DND-41 (cell line): ENCODE results near the gene ST6GALNAC5.

Experiments
- ATAC-seq: fragments of 200-7000 bp; cut with Tn5 transposase; 3 replicates; pipeline ENCODE4 v1.9.1; 2021; ENCODE audit warnings: low read depth; ENCODE audit not compliant: insufficient read depth
- DNase-seq: peaks from one replicate; pipeline ENCODE4 v3.0.0-alpha.2; 2020
- H2AFZ ChIP-seq: 2 replicates; pipeline ENCODE4 v1.6.0; 2012; ENCODE audit warnings: low read depth, low read length
- H3K27ac ChIP-seq: 2 replicates; pipeline ENCODE4 v1.5.1; 2012; ENCODE audit warnings: low read length, inconsistent platforms
- H3K27me3 ChIP-seq: fragments of 200-600 bp; sonication (generic); 2 replicates; pipeline ENCODE4 v1.6.0; 2012; ENCODE audit warnings: low read length, mild to moderate bottlenecking, inconsistent platforms; ENCODE audit not compliant: insufficient read depth, poor library complexity
- H3K36me3 ChIP-seq: 2 replicates; pipeline ENCODE4 v1.5.1; 2012; ENCODE audit warnings: low read length, inconsistent platforms; ENCODE audit not compliant: insufficient read depth
- H3K4me1 ChIP-seq: 2 replicates; pipeline ENCODE4 v1.5.1; 2012; ENCODE audit warnings: mild to moderate bottlenecking, low read length; ENCODE audit not compliant: insufficient read depth
- H3K4me2 ChIP-seq: 2 replicates; pipeline ENCODE4 v1.6.0; 2012; ENCODE audit warnings: mild to moderate bottlenecking, moderate library complexity, low read length, inconsistent platforms; ENCODE audit not compliant: insufficient read depth
- H3K4me3 ChIP-seq, 2 experiments: fragments of 200-600 bp in 1 of 2; shearing (Covaris generic) in 1 of 2; 2 replicates each; pipeline ENCODE4 v1.5.1; 2012 to 2016; ENCODE audit warnings: inconsistent platforms in 2 of 2, low read length in 2 of 2, mild to moderate bottlenecking in 2 of 2, low read depth in 1 of 2, moderate library complexity in 1 of 2
- H3K79me2 ChIP-seq: 2 replicates; pipeline ENCODE4 v1.6.0; 2012; ENCODE audit warnings: low read length, inconsistent platforms; ENCODE audit not compliant: insufficient read depth
- H3K9ac ChIP-seq: 2 replicates; pipeline ENCODE4 v1.6.0; 2012; ENCODE audit warnings: low read depth, mild to moderate bottlenecking, inconsistent platforms, low read length, moderate library complexity
- H3K9me3 ChIP-seq: 2 replicates; pipeline ENCODE4 v1.5.1; 2012; ENCODE audit warnings: low read length, moderate library complexity, mild to moderate bottlenecking, inconsistent platforms; ENCODE audit not compliant: insufficient read depth, severe bottlenecking
- H4K20me1 ChIP-seq: 2 replicates; pipeline ENCODE4 v1.6.0; 2012; ENCODE audit warnings: low read length; ENCODE audit not compliant: insufficient read depth
- EZH2 ChIP-seq: IDR thresholded peaks from 3 replicates; pipeline ENCODE4 v1.6.1; 2012; ENCODE audit warnings: borderline replicate concordance, low read depth, mild to moderate bottlenecking, moderate library complexity, low read length, inconsistent platforms; ENCODE audit not compliant: severe bottlenecking
- TF ChIP-seq, protein P1 (sequence below): IDR thresholded peaks from 2 replicates; pipeline ENCODE4 v1.5.1; 2012; ENCODE audit warnings: borderline replicate concordance, low read length, moderate library complexity, mild to moderate bottlenecking; ENCODE audit not compliant: poor library complexity, severe bottlenecking; ENCODE audit errors: extremely low read depth

Gene ST6GALNAC5

DNA sequence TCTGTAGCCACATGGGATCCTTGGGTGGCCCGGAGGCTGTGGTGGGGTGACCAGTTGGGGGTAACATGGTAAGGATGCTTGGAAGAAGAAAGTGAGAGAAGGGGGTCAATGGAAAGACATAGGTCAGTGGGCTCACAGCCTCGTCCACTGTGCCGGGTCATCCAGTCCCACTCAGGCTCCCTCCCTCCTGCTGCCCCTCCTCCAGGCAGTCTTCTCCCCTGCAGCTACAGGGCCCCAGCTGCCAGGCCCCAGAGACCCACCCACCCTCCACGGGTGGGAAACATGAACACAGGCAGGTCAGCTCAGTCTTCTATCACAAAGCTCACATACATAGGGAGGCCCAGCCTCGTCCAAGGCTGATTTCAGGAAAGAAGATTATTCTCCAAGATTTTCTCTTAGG, 158.3 kb downstream of the ST6GALNAC5 start:
- no peak overlapping the region for H3K4me2 ChIP-seq
- H3K36me3 ChIP-seq = no peaks in the 10 kb centered on the region
- H3K4me3 ChIP-seq = no peak overlapping the region
- no peaks in the 10 kb centered on the region for H3K27me3 ChIP-seq
- no peak overlapping the region for H2AFZ ChIP-seq
- no peak overlapping the region for H3K9ac ChIP-seq
- TF ChIP-seq EZH2 = no peak
- TF ChIP-seq, protein P1, sequence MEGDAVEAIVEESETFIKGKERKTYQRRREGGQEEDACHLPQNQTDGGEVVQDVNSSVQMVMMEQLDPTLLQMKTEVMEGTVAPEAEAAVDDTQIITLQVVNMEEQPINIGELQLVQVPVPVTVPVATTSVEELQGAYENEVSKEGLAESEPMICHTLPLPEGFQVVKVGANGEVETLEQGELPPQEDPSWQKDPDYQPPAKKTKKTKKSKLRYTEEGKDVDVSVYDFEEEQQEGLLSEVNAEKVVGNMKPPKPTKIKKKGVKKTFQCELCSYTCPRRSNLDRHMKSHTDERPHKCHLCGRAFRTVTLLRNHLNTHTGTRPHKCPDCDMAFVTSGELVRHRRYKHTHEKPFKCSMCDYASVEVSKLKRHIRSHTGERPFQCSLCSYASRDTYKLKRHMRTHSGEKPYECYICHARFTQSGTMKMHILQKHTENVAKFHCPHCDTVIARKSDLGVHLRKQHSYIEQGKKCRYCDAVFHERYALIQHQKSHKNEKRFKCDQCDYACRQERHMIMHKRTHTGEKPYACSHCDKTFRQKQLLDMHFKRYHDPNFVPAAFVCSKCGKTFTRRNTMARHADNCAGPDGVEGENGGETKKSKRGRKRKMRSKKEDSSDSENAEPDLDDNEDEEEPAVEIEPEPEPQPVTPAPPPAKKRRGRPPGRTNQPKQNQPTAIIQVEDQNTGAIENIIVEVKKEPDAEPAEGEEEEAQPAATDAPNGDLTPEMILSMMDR = no peak
- ATAC-seq (no peak), DNase-seq (no peak)
- H3K4me1 ChIP-seq = no peaks in the 10 kb centered on the region
- H3K9me3 ChIP-seq = no peaks in the 10 kb centered on the region
- no peaks in the 10 kb centered on the region for H4K20me1 ChIP-seq
- H3K27ac ChIP-seq = no peak overlapping the region
- no peaks in the 10 kb centered on the region for H3K79me2 ChIP-seq

GRCh38 chr1:77026135-77026534, 158.9 kb downstream of the ST6GALNAC5 start:
- Histone ChIP-seq H2AFZ (no peak overlapping the region), H3K9me3 (no peaks in the 10 kb centered on the region), H3K36me3 (no peaks in the 10 kb centered on the region), H3K79me2 (no peaks in the 10 kb centered on the region), H3K27me3 (no peaks in the 10 kb centered on the region), H3K4me3 (no peak overlapping the region), H3K9ac (no peak overlapping the region), H3K4me2 (no peak overlapping the region), H3K27ac (no peak overlapping the region), H3K4me1 (no peaks in the 10 kb centered on the region), H4K20me1 (no peaks in the 10 kb centered on the region)
- DNase-seq (no peak), ATAC-seq (no peak)
- TF ChIP-seq, protein P1 = no peak
- TF ChIP-seq EZH2 = no peak

DNA sequence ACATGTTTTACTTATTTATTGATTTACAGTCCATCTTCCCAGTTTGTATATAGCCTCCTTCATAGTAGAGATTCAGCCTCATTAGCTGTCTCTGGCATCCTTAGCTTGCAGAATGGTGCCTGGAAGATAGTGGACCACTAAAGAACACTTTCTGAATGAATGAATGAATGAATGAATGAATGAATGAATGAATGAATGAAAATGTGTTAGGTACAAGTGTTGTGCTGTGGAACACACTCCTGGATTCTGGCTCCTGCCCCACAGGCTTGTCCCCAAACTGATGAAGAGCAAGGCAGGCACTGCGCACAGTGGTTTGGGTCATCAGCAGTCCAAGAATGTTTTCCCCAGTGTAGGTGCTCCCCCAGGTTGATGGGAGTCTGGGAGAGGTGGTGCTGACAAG, 159.4 kb downstream of the ST6GALNAC5 start:
- no peaks in the 10 kb centered on the region for H4K20me1 ChIP-seq
- no peak overlapping the region for H3K9ac ChIP-seq
- H3K4me3 ChIP-seq = no peak overlapping the region
- no peak overlapping the region for H3K27ac ChIP-seq
- H3K79me2 ChIP-seq = no peaks in the 10 kb centered on the region
- no peak for ATAC-seq
- H3K4me1 ChIP-seq = no peaks in the 10 kb centered on the region
- H3K4me2 ChIP-seq = no peak overlapping the region
- DNase-seq = no peak
- TF ChIP-seq, protein P1 = no peak
- TF ChIP-seq EZH2 = no peak
- H3K36me3 ChIP-seq = no peaks in the 10 kb centered on the region
- no peak overlapping the region for H2AFZ ChIP-seq
- no peaks in the 10 kb centered on the region for H3K27me3 ChIP-seq
- H3K9me3 ChIP-seq = no peaks in the 10 kb centered on the region

GRCh38 chr1:77027847-77028246, 160.6 kb downstream of the ST6GALNAC5 start:
- Histone ChIP-seq H3K9ac (no peak overlapping the region), H3K36me3 (no peaks in the 10 kb centered on the region), H3K4me1 (no peaks in the 10 kb centered on the region), H3K4me3 (no peak overlapping the region), H3K79me2 (no peaks in the 10 kb centered on the region), H2AFZ (no peak overlapping the region), H3K27ac (no peak overlapping the region), H4K20me1 (no peaks in the 10 kb centered on the region), H3K4me2 (no peak overlapping the region), H3K9me3 (no peaks in the 10 kb centered on the region), H3K27me3 (no peaks in the 10 kb centered on the region)
- TF ChIP-seq, protein P1 = no peak
- no peak for TF ChIP-seq EZH2
- no peak for DNase-seq
- no peak for ATAC-seq
